LoVo (cell line): Measurements from ENCODE around the gene ATP6AP1.

Source experiments
- DNase-seq: peaks from one replicate; pipeline ENCODE4 v3.0.0-alpha.2; 2016; ENCODE audit warnings: low spot score

The ATP6AP1 gene

DNA sequence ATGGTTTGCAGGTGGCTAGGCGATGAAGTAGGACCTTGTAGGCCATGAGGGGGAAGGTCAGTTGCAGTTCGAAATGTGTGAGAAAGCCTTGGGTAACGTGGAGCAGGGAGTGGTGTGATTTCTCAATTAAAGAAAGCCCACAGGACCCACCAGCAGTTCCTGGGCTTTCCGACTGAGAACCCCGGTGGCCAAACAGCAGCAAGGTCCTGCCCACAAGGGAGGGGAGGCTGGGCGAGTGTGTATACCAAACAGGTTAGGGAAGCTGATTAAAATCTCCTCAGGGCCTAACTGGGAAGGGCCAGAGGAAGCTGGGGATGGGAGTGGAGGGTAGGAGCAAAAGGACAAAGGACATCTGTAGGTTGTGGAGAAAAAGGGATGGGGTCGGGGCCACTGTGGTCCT is 2.4 kb downstream of the ATP6AP1 start:
- DNase-seq = no peak

DNA sequence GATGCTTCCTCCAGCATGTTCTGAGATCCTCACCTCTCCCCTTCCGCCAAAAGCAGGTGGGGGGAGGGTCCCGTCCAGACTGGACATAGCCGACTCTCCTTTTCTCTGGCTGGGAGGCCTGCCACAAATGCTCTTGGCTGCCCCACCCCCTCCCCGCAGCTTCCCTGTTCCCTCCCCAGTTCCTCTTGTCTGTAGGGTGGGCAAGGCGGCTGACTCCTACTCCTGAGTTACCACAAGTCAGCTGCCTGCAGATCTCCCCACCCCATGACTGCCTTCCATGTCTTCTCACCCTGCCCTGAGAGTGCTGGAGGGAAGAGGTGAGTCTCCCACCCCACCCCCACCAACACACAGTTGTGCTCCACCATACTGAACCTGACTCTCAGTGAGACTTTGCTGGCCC is 2.9 kb downstream of the ATP6AP1 start:
- no peak for DNase-seq

DNA sequence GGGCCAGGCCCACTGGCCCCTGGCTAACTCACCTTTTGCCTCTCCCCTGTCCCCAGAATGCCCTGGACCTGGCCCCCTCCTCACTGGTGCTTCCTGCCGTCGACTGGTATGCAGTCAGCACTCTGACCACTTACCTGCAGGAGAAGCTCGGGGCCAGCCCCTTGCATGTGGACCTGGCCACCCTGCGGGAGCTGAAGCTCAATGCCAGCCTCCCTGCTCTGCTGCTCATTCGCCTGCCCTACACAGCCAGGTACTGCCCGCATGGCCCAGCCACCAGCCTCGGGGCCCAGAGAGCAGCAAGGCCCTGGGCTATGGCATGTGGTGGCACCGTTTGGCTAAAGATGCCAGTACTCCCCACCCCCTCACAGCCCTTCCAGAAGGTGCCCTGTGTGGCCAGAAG is 3.7 kb downstream of the ATP6AP1 start:
- DNase-seq = no peak

DNA sequence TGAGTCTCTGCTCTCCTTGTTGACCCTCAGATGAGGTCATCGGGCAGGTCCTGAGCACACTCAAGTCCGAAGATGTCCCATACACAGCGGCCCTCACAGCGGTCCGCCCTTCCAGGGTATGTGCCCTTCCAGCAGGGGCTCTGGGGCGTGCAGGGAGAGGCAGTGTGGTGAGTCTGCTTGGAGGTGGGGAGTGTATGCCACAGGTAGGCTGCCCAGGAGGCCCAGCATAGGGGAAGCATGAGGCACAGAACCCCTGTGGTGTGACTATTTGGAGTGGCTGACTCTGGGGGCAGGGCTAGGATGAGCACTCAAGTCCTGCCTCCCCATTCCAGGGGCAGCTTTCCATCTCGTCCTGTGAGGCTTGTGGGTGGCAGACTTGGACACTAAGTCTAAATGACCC is 5.1 kb downstream of the ATP6AP1 start:
- DNase-seq = no peak

DNA sequence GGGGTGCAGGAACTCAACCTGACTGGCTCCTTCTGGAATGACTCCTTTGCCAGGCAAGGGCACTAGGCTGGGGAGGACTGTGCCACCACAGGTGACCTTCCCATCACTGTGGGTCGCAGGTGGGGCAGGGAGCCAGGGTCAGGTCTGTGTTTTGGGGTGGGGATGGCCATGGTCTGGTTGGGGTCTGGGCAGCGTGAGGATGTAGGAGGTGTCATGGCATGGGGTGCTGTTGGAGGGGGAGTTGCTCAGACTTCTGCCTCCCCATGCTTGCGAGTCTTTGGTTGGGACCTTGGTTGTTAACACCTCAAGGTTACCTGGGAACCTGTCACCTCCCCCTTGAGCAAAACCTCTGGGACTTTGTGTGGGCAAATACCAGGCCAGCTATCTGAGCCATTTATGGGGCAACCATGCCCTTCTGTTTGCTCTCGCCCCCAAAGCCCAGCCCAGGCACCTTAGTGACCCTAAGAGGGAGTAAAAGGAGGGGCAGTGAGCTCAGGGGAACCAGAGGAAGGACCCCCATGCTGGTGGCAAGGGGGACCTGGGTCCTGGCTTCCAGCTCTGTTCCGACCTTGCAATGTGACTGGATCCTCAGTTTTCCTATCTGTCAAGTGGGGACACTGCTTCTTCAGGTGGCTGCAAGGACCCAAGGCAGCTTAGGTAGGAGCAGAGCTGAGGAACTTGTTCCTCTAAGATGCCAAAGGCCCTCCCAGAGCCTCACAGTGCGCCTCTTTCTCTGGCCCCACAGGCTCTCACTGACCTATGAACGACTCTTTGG is 6.1 kb downstream of the ATP6AP1 start:
- no peak for DNase-seq

- DNase-seq = no peak
Measured at GRCh38 chrX:154435171-154435733, 6.8 kb downstream of the ATP6AP1 start.

DNA sequence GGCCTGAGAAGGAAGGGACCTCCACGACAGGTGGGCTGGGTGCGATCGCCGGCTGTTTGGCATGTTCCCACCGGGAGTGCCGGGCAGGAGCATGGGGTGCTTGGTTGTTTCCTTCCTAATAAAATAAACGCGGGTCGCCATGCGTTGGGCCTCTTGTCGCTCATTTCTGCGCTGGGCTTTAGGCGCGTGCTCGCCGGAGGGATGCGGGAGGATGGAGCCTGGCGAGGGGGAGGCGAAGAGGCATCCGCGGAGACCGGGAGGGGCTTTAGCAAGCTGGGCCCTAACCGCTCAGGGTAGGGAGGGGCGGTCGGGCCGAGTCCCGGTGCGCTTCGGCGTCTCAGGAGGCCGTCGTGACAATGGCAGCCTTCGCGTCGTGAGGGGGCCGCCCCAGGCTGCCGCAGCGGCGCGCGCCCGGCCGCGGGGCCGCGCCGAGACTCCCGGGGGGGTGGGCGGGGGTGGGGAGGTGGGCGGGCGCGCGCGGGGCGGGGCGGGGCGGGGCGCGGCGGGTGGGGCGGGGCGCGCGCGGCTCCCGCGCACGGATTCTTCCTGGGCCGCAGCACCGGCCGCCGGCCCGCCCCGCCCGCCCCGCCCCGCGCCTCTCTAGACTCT is 8.0 kb downstream of the ATP6AP1 start:
- DNase-seq = peak; percentile 20

DNA sequence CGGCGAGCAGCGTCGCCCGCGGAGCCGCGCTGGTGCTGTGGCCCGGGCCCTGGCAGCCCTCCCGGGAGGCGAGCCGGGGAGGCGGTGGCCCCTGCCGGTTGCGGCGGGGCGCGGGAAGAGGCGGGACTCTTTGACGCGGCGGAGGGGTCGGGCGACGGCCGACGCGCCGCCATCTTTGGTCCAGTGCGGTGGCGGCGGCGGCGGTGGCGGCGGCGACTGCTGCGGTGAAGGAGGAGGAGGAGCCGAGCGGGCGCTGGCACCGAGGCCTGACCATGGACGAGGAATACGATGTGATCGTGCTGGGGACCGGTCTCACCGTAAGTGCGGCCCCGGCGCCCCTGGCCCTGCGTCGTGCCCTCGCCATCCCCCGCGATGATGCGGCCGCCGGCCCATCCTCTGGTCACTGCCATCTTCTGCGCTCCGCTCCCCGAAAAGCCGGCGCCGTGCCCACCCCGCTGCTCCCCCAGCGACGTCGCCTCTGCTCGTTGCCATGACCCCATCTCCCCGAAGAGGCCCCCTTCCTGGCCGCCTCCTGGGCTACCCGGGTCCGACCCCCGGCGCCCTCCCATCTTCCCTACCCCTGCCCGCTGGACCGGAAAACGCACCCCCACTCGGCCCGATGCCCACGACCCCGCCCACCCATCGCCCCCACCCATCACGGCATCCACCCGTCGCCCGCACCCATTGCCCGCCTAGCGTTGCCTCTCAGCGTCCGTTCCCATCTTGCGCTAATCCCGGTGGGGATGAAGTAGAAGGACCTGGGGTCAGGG is 8.7 kb downstream of the ATP6AP1 start, which contains the start of gene GDI1:
Gene GDI1, plus strand, starts transcription at position 172 of the 770 bp plus-strand sequence. Its CDS starts 101 bp downstream, at position 273.
- DNase-seq = peak; percentile 42

- DNase-seq = no peak
Measured at GRCh38 chrX:154437971-154438893, 9.8 kb downstream of the ATP6AP1 start.

GRCh38 chrX:154439841-154440240 is 11.4 kb downstream of the ATP6AP1 start:
- DNase-seq = no peak

DNA sequence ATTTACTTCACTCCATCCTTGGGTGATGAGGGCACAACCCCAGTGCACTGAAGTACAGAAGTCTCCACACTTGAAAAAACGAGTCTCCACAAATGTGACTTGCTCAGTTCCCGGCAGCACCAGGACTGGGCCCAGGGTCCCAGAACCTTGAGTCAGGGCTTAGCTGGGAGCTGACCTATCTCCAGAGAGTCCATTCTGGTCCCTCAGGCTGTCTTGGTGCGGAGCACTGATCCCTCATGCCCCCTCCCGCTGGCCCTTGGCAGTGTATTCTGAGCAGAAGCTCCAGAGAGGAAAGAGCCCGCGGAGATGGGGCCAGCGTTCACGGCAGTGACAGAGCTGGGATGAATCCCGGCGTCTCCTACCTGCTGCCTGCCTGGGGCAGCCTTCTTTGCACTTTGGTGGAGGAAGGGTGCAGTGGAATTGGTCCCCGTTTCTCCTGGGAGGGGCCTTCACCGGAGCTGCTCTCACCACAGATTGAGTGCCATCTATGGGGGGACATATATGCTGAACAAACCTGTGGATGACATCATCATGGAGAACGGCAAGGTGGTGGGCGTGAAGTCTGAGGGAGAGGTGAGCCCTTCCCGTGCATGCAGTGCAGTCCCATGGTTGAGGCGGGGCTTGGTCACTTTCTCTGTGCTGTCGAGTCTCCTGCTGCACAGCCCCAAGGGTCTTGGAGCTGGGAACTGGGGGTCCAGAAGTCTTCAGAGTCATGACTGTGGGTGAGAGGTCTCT is 12.3 kb downstream of the ATP6AP1 start:
- DNase-seq = no peak

- DNase-seq = no peak
Measured at GRCh38 chrX:154441564-154441963, 13.1 kb downstream of the ATP6AP1 start.

- no peak for DNase-seq
Measured at GRCh38 chrX:154441984-154442707, 13.7 kb downstream of the ATP6AP1 start.

DNA sequence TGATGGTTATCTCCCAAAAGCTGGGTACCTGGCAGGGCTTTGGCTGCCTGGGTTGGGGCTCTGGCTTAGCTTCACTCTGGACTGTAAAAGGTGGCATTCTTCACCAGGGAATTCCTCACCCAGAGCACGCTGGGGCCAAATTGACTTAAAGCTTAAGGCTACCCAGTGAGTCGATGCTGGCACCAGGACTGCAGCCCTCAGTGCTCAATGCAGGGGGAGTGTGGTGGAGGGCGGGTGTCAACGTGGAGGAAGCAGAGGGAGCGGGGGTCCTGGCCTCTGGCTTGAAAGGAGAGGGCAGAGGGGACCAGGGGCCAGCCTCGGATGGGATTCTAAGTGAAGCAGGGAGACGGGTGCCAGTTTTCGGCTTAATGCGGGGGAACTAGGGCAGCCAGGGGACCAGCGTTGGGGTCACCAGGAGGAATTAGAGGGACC is 15.0 kb downstream of the ATP6AP1 start:
- DNase-seq = no peak

DNA sequence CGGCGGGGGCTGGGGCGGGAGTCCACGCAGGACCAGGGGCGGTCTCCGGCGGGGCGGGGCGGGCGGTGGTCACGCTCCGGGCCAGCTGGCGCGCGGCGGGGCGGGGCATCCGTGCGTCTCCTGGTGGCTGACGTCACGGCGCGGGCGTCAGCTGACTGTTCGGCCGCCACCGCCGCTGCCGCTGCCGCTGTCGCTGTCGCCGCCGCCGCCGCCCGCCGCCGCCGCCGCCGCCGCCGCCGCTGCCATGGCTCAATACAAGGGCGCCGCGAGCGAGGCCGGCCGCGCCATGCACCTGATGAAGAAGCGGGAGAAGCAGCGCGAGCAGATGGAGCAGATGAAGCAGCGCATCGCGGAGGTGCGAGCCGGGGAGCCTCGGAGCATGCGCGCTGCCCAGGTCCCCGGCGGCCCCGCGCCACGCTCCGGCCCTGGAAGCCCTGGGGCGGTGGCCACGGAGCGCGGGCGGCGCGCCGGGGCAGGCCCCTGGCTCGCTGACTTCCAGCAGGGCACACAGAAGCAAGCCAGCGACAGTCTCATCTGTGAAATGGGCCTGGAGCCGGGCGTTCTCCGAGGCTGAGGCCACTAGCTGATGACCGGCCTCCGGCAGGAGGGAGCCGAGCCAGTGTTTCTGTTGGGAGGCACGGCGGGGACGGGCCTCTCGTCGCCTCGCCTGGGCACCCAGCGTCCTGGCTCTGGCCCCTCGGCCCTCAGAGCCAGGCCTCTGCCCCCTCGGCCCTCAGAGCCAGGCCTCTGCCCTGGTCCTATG is 15.7 kb downstream of the ATP6AP1 start, which contains the start of gene FAM50A:
Gene FAM50A, plus strand, starts transcription at position 150 of the 763 bp plus-strand sequence. Its CDS starts 95 bp downstream, at position 245.
- DNase-seq = peak; percentile 66

DNA sequence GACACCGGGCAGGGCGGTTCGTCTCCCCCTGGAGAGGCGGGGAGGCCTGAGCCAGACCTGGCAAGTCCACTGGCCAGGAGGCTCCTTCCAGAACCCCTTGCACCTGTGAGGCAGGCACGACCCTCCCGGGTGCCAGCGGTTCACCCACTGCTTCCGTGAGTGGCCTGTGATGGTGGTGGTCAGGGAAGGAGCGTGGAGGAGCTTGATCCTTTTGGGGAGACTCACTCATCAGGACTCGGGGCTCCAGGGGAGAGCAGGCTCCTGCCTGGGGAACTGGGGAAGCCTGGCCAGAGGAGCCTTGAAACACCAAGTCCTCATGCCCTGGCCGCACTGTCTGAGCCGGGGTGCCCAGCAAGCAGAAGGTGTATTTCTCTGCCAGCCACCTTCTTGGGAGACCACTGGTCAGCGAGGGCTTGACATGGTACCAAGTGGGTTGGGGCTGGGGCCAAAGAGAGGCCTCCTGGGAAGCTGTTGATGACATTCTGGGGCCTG is 16.3 kb downstream of the ATP6AP1 start:
- DNase-seq = no peak

DNA sequence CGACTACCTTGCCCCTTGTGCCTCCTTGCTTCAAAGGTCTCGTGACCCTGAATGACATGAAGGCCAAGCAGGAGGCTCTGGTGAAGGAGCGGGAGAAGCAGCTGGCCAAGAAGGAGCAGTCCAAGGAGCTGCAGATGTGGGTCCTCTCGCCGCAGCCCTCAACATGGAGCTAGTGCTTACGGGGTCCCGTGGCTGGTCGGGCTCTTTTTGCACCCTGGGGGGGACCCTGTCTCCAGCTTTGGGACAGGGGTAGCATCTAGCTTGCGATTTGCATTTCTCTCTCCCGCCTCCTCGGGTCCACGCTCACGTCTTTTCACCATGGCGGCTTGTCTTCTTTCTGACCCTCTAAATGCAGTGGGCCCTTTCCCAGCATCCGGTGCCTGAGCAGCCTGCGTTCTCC is 17.3 kb downstream of the ATP6AP1 start:
- no peak for DNase-seq

- DNase-seq = no peak
Measured at GRCh38 chrX:154446430-154446829, 18.0 kb downstream of the ATP6AP1 start.

GRCh38 chrX:154448484-154448883 is 20.0 kb downstream of the ATP6AP1 start:
- no peak for DNase-seq
